CD4-positive, alpha-beta T cell treated with Interferon gamma for 1 hour (primary cell): Measurements from ENCODE around the gene CPED1.
"Not testable (repeated sequence)": the region's sequence is repeated elsewhere in the genome, so short reads cannot be mapped to it uniquely, and the experiment has no call there.

ENCODE experiments used
- DNase-seq: peaks from one replicate; pipeline ENCODE4 v3.0.0-alpha.2; 2020

CPED1 gene

GRCh38 chr7:121300685-121301420 lies 312.3 kb downstream of the CPED1 start:
- DNase-seq: no peak

DNA sequence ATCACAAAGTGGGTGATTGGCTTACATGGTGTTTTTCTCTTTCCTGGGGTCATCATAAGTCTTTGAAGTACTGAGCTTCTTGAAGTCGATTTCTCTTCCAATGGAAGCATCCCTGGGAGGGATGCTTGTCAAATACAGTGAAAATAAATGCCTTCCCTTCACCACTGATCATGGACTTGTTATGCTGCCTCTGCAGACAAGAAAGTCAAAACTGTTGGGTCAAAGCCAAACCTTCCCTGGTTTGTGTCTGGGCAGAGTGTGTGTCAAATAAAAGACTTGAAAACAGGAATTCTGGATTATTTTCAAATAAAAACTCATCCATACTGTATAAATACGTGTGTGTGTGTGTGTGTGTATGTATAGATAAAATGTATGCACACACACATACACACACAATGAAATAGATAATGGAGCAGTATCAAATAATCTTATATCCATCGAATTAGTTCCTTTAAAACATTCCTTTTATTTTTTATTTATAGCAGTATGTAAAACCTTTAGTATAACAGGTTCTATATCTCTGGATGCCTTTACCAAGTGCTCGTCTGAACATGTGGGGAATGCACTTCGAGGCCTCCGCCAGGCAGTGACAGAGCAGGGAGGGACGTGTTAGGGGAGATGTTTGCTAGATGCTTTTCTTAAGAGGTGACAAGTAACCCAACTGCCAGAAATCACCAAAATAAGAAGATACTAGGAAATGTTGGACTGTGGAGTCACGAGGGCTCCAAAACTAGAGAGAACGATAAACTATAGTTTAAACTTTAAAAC lies 313.1 kb downstream of the CPED1 start:
- DNase-seq: no peak

GRCh38 chr7:121302214-121302745 lies 313.8 kb downstream of the CPED1 start:
- DNase-seq: no peak

DNA sequence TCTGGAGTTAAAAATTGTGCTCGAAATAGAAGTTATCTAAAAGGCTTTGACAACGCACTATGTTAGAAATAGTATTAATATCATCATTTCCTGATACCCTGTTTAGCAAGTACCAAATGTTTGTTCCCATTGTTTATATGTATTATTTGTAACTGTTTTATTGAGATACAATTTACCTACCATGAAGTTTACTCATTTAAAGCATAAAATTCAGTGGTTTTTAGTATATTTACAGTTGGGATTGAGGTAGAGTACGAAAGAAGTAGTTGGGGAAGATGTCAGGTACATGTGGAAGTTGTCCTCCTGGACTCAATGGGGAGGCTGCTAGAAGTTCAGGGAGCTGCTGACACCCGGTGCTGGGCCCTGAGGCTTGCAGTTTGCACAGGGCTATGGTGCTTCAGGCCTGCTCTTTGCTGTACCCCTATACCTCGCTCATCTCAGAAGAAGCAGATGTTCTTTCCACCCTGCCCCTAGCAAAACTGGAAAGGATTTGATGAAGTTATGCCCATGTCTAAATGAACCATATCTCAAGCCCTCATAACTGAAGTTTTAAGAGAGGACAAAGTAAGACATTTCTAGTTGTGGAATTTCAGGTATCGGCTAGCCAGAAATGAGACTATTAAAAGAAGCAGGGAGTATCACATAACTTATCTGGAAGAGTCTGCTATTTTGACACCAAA lies 315.1 kb downstream of the CPED1 start:
- DNase-seq: no peak

GRCh38 chr7:121304102-121304658 lies 315.7 kb downstream of the CPED1 start:
- DNase-seq: no peak

GRCh38 chr7:121305109-121305508 lies 316.6 kb downstream of the CPED1 start:
- DNase-seq: no peak

- no peak for DNase-seq
These were observed 318.1 kb downstream of the CPED1 start for GRCh38 chr7:121306565-121306964.

DNA sequence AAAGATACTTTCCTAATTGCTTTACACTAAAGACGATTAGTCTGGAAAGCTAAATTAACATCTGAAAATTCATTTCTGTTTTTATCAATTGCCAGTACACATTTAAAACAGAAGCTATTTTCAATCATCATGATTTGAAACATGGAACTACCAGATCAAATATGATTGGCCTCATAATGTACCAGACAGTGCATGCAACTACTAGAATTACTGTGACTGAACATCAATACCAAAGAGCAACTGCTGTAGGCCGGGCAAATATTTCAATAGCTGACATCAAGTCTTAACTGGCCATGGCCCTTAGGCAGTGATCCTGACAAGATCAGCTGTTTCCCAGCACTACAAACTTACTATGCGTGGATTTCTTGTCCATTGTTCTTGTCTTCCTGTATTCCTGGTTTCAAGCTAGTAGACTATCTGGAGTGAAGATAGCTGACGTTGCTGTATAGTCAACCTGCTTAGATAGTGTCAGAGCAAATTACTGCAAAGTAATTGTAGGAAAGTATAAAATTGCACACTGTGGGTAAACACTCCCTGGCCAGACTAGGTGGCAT lies 318.6 kb downstream of the CPED1 start:
- DNase-seq: no peak

GRCh38 chr7:121313220-121313792 lies 324.8 kb downstream of the CPED1 start:
- DNase-seq: no peak

DNA sequence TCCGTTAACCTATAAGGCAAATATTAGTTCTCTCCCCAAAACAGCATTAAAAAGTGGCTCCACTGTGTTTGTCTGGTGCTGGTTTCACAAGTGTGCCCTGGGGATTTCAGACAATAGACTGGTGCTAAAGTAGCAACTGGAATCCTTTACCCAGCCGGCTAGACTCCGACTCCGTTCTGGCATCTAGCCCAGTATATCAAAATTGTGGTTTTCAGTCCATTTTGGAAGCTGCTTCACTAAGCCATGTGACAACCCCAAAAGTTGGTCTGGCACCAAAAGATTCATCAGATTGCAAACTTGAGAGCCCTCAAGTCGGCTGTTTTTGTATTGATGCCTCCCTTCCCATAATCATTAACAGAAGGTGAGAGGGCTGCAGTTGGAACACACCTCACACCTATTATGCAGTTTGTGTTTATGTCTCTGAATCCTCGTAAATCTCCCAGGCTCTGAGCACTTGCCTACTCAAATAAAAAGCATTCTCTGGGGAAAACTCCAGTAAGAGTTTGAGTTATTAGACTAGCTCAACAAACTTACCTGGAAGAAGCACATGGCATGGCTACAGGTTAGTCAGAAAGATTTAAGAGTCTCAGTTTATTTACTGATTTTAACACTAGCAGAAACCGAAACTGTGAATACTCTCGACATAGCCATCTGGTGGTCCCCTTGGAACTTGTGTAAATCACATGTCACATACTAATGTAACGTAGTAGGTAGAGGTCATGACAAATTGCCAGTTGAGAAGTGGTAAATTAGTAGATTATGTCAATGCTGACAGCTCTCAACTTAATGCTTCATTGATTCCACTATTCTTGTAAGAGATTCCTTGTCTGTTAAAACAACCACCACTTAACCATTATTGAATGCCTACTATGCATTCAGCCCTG lies 325.5 kb downstream of the CPED1 start:
- DNase-seq: no peak

- DNase-seq: not testable (repeated sequence)
These were observed 326.7 kb downstream of the CPED1 start for GRCh38 chr7:121315170-121315569.

- no peak for DNase-seq
These were observed 333.9 kb downstream of the CPED1 start for GRCh38 chr7:121322460-121322859.

DNA sequence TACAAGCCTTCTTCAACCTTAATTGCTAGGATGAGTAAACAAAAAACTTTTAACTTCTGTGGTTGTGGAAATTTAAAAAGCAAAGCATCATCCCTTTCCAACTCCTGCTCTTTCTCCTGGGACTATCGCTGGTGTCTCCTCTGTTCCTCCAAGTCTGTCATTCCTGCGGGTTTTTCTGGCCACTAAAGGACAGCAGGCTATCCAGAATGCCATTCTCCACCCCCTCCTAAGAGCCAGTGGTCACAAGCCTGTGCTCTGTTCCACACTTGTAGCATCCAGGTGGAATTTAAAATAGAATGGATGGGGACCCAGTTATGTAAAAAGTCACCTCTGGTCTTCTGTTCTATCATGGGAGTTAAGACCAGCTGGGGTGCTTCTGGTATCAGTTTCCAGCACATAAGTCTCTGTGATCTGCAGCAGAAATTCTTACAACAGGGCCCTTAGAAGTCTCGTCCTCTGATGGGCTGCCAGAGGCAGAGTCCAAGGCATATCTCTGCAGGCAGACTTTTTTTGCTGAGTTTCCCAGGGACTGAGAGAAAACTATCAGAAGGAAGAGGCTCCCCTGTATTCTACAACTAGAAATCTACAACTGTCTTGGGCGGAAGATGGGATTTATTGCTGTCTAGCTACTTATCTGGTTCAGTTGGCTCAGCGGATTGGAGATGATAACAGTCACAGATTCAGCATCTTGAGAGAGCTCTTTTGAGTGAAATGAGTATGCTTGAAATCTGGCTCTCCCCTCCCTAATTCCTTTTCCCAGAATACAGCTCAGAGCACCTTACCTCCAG lies 335.2 kb downstream of the CPED1 start:
- no peak for DNase-seq

GRCh38 chr7:121327671-121328070 lies 339.2 kb downstream of the CPED1 start:
- DNase-seq: no peak

DNA sequence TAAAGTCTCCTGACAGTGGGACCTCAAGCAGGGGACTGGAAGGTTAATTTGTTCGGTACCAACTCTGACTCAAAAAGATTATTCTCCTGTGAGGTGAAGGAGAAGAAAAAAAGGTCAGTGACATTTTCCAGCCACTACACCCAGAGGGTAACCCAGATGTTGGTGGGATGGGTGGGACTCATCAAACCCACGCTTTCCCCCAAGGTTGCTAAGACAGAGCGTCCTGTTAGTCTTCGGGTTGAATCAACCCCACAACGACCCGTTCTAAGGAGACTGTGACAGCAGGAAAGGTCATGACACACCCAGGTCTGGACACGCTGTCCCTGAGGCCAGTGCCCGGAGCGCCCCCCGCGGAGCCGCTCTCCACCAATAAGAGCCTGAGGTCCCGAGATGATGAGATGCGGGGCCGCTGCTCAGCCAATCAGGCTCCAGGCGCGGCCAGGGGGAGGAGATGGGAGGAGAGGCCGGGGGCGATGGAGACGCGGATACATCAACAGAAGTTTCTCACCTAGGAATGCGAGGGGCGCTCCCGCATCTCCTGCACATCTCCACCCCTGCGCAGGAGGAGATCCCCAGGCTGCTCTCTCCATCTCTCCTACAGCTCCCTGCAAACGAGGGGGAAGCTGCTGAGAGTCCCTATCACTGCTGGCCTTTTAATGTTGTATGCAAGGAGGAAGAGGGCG lies 340.1 kb downstream of the CPED1 start, which contains the start of gene WNT16:
WNT16 (plus strand) TSS at position 493 of the 683 bp plus-strand sequence. CDS start 293 bp downstream, outside the sequence.
- DNase-seq: no peak

DNA sequence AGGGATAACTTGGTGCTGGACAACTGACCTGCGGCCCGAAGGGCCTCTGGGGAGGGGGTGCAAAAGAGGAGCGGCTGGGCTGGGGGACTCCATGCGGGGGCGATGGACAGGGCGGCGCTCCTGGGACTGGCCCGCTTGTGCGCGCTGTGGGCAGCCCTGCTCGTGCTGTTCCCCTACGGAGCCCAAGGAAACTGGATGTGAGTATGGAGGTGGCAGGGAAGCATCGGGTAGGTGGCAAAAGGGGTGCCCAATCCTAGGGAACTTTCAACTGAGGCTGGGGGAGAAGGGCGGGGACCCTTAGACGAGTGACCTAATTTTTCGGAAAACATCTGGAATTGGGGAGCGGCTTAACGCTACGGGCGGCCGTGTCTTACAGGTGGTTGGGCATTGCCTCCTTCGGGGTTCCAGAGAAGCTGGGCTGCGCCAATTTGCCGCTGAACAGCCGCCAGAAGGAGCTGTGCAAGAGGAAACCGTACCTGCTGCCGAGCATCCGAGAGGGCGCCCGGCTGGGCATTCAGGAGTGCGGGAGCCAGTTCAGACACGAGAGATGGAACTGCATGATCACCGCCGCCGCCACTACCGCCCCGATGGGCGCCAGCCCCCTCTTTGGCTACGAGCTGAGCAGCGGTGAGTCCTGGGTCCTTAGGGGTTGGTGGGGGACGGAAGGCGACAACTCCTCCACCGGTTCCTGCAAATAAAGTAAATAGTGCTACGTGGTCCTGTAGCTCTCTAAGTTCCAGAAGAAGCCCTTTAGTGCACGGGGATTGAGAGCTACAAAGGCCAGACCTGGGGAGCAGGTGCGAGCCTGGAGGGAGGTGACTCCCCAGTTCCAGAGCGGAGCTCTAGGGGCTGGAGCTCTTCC lies 340.9 kb downstream of the CPED1 start:
- peak; percentile 13 for DNase-seq

GRCh38 chr7:121330053-121330833 lies 341.7 kb downstream of the CPED1 start:
- DNase-seq: no peak

- no peak for DNase-seq
These were observed 342.5 kb downstream of the CPED1 start for GRCh38 chr7:121331048-121331447.
